GM12801 (cell line): ENCODE results near the gene SLIT1.

ENCODE experiments used
- CTCF ChIP-seq: IDR thresholded peaks from one replicate; pipeline ENCODE4 v1.5.1; 2011; ENCODE audit warnings: control low read depth; ENCODE audit not compliant: insufficient read length; ENCODE audit errors: extremely low read depth

The SLIT1 gene

GRCh38 chr10:96986200-96986856, 199.4 kb downstream of the SLIT1 start:
- TF ChIP-seq CTCF, result no peak

- no peak for TF ChIP-seq CTCF
Observed at GRCh38 chr10:96984541-96985131, 201.1 kb downstream of the SLIT1 start.

- TF ChIP-seq CTCF, result no peak
Observed at GRCh38 chr10:96982149-96982930, 203.4 kb downstream of the SLIT1 start.

- TF ChIP-seq CTCF, result no peak
Observed at GRCh38 chr10:96978621-96979154, 207.1 kb downstream of the SLIT1 start.

GRCh38 chr10:96975136-96975535, 210.6 kb downstream of the SLIT1 start:
- TF ChIP-seq CTCF, result no peak

GRCh38 chr10:96973809-96974747, 211.7 kb downstream of the SLIT1 start:
- no peak for TF ChIP-seq CTCF
